ENCODE data around the gene GSTA5. TPM values are rescaled to one million over a fixed set of nuclear protein-coding genes. Genes with fewer than 3 reads are reported as not detected.

GSTA5 gene
- total RNA-seq, 1 experiment from 2014 or later = not detected

GRCh38 chr6:52788478-52788877 lies 52.1 kb downstream of the GSTA5 start:
- CTCF ChIA-PET = no interaction called here
- H3K27ac Mint-ChIP-seq = no peak overlapping the region
- peaks cover 33% of the 10 kb centered on the region for H3K9me3 Mint-ChIP-seq
- H3K4me3 Mint-ChIP-seq = no peak overlapping the region
- H3K27me3 Mint-ChIP-seq (ENCODE audit: low read depth) = peaks cover 7% of the 10 kb centered on the region; the same call in 1 of the 2 replicates
- TF ChIP-seq FOXJ3 (CRISPR knock-in tag; IDR thresholded peaks at IDR 0.05; ENCODE audit: borderline replicate concordance) = no peak
- TF ChIP-seq ZNF512 (CRISPR knock-in tag; IDR thresholded peaks at IDR 0.05; ENCODE audit: borderline replicate concordance) = no peak
- no peak for TF ChIP-seq NR1H2 (CRISPR knock-in tag; IDR thresholded peaks at IDR 0.05)
- no peak for TF ChIP-seq HMGXB4 (CRISPR knock-in tag; IDR thresholded peaks at IDR 0.05)
- no peak for TF ChIP-seq OVOL2 (CRISPR knock-in tag; IDR thresholded peaks at IDR 0.05; ENCODE audit: borderline replicate concordance)
- TF ChIP-seq RELA (CRISPR knock-in tag; IDR thresholded peaks at IDR 0.05; ENCODE audit: borderline replicate concordance) = no peak
- TF ChIP-seq ZNF121 (CRISPR knock-in tag; IDR thresholded peaks at IDR 0.05) = no peak
- no peak for TF ChIP-seq ATF3 (CRISPR knock-in tag; conservative IDR thresholded peaks at IDR 0.05)
- no peak for TF ChIP-seq ETV6 (CRISPR knock-in tag; IDR thresholded peaks at IDR 0.05)
- TF ChIP-seq ERG (CRISPR knock-in tag; IDR thresholded peaks at IDR 0.05) = no peak
- no peak for TF ChIP-seq NR3C1 (CRISPR knock-in tag; conservative IDR thresholded peaks at IDR 0.05; ENCODE audit: low read depth)
- no peak for TF ChIP-seq ATF2 (CRISPR knock-in tag; IDR thresholded peaks at IDR 0.05; ENCODE audit: borderline replicate concordance, low read depth)
- DNase-seq (ENCODE audit: low spot score) (no peak), ATAC-seq (no peak)
- peaks cover 13% of the 10 kb centered on the region for H3K36me3 Mint-ChIP-seq
- no peaks in the 10 kb centered on the region for H3K4me1 Mint-ChIP-seq
- POLR2A ChIA-PET = no interaction called here

GRCh38 chr6:52787917-52788316 lies 52.7 kb downstream of the GSTA5 start:
- H3K4me3 Mint-ChIP-seq = no peak overlapping the region
- ChIA-PET POLR2A (no interaction called here), CTCF (interaction anchor here (1.0 to 1.2 kb wide), 2 partner anchors 16 to 63 kb away, joined by 3 to 4 read pairs; partner anchors contain the start of gene GSTA1)
- peaks cover 9% of the 10 kb centered on the region for H3K36me3 Mint-ChIP-seq
- no peak for ATAC-seq
- no peak for DNase-seq (ENCODE audit: low spot score)
- peaks cover 29% of the 10 kb centered on the region for H3K9me3 Mint-ChIP-seq
- peaks cover 3% of the 10 kb centered on the region; the same call in 1 of the 2 replicates for H3K27me3 Mint-ChIP-seq (ENCODE audit: low read depth)
- H3K27ac Mint-ChIP-seq = no peak overlapping the region
- H3K4me1 Mint-ChIP-seq = peaks cover 2% of the 10 kb centered on the region; the same call in 1 of the 2 replicates
- TF ChIP-seq ZSCAN18 (CRISPR knock-in tag; IDR thresholded peaks at IDR 0.05) (no peak), ERG (CRISPR knock-in tag; IDR thresholded peaks at IDR 0.05) (no peak), ATF2 (CRISPR knock-in tag; IDR thresholded peaks at IDR 0.05; ENCODE audit: borderline replicate concordance, low read depth) (no peak), ZBTB21 (CRISPR knock-in tag; IDR thresholded peaks at IDR 0.05; ENCODE audit: borderline replicate concordance) (no peak), TEAD4 (CRISPR knock-in tag; IDR thresholded peaks at IDR 0.05) (no peak), CDX4 (CRISPR knock-in tag; IDR thresholded peaks at IDR 0.05; ENCODE audit: borderline replicate concordance) (no peak), ZNF281 (CRISPR knock-in tag; IDR thresholded peaks at IDR 0.05) (no peak)

Measured in WTC11 (cell line).